Breast epithelium (tissue), 3 donors: ENCODE data around the gene NDUFS6.

ENCODE experiments used
- CTCF ChIP-seq, 3 donors: fragments of 450-650 bp; IDR thresholded peaks; one replicate each; pipeline ENCODE4 v1.5.1; 2016 to 2017; ENCODE audit warnings: antibody characterized with exemption in 3 of 3, mild to moderate bottlenecking in 3 of 3, moderate library complexity in 3 of 3
- POLR2A ChIP-seq: fragments of 450-650 bp; IDR thresholded peaks from one replicate; pipeline ENCODE4 v1.6.1; 2016; ENCODE audit warnings: antibody characterized with exemption, mild to moderate bottlenecking, moderate library complexity
- POLR2AphosphoS5 ChIP-seq, 3 donors: sonication (generic); formaldehyde crosslinking; IDR thresholded peaks; one replicate each; pipeline ENCODE4 v1.6.1; 2017; ENCODE audit warnings: antibody characterized with exemption in 3 of 3

GRCh38 chr5:1836176-1836890 is 35.1 kb downstream of the NDUFS6 start:
- TF ChIP-seq POLR2A (no peak), CTCF (IDR thresholded peaks at IDR 0.05) (no peak), POLR2AphosphoS5 (IDR thresholded peaks at IDR 0.05) (no peak)
